Measurements from ENCODE around the gene C2CD2L. TPM values are rescaled to one million over a fixed set of nuclear protein-coding genes. Genes with fewer than 3 reads are reported as not detected.
A peak's percentile ranks its signal among the peaks of the same experiment; 100 is the strongest.
"Not testable (repeated sequence)": the region's sequence is repeated elsewhere in the genome, so short reads cannot be mapped to it uniquely, and the experiment has no call there.

Gene C2CD2L
- polyA plus RNA-seq, 3 donors from 2014 or later = 1.0 to 7.7 (median 2.6) TPM

- DNase-seq = no peak
- no peaks in the 10 kb centered on the region for H3K9me3 Mint-ChIP-seq
- H3K4me1 Mint-ChIP-seq = peaks cover 17 to 23% of the 10 kb centered on the region in 2 donors
- H3K4me3 Mint-ChIP-seq = no peak overlapping the region
- H3K27me3 Mint-ChIP-seq (ENCODE audit: low read depth in 3 of 3) = peaks cover 0 to 2% (median 0%) of the 10 kb centered on the region in 3 donors
- peak overlapping the region in 2 of 6 donors; percentile 24 to 71 for H3K27ac Mint-ChIP-seq
- H3K36me3 Mint-ChIP-seq = peaks cover 3 to 25% (median 24%) of the 10 kb centered on the region in 3 donors
Measured at GRCh38 chr11:119126675-119127268, 19.6 kb downstream of the C2CD2L start.

- Mint-ChIP-seq H3K9me3 (peaks cover 0 to 2% (median 0%) of the 10 kb centered on the region in 6 donors), H3K4me3 (no peak overlapping the region), H3K4me1 (peaks cover 0 to 1% of the 10 kb centered on the region in 2 donors), H3K27me3 (ENCODE audit: low read depth in 3 of 3) (peaks cover 0 to 3% (median 0%) of the 10 kb centered on the region in 3 donors), H3K36me3 (peaks cover 12 to 36% (median 27%) of the 10 kb centered on the region in 3 donors), H3K27ac (no peak overlapping the region)
- no peak for DNase-seq
Measured at GRCh38 chr11:119130662-119131061, 23.5 kb downstream of the C2CD2L start.

GRCh38 chr11:119134389-119134978, 27.3 kb downstream of the C2CD2L start:
- no peak for DNase-seq
- Mint-ChIP-seq H3K9me3 (peaks cover 0 to 2% (median 0%) of the 10 kb centered on the region in 6 donors), H3K27ac (peak overlapping the region in 1 of 6 donors; percentile 58), H3K36me3 (peaks cover 12 to 31% (median 27%) of the 10 kb centered on the region in 3 donors), H3K4me3 (no peak overlapping the region), H3K27me3 (ENCODE audit: low read depth in 3 of 3) (peaks cover 1 to 5% (median 3%) of the 10 kb centered on the region in 3 donors), H3K4me1 (no peaks in the 10 kb centered on the region)

- H3K4me3 Mint-ChIP-seq, H3K27ac Mint-ChIP-seq, H3K36me3 Mint-ChIP-seq, DNase-seq, H3K4me1 Mint-ChIP-seq, H3K9me3 Mint-ChIP-seq: not testable (repeated sequence)
- H3K27me3 Mint-ChIP-seq (ENCODE audit: low read depth in 3 of 3) = peaks cover 7 to 18% (median 12%) of the 10 kb centered on the region in 3 donors
Measured at GRCh38 chr11:119139276-119139675, 32.1 kb downstream of the C2CD2L start.

- H3K27ac Mint-ChIP-seq = no peak overlapping the region
- H3K27me3 Mint-ChIP-seq (ENCODE audit: low read depth in 3 of 3) = peaks cover 8 to 27% (median 17%) of the 10 kb centered on the region in 3 donors
- no peak overlapping the region for H3K4me3 Mint-ChIP-seq
- peaks cover 0 to 3% (median 0%) of the 10 kb centered on the region in 3 donors for H3K36me3 Mint-ChIP-seq
- DNase-seq = peak in 2 of 3 donors; percentile 23 to 29
- peaks cover 7 to 8% of the 10 kb centered on the region in 2 donors for H3K4me1 Mint-ChIP-seq
- H3K9me3 Mint-ChIP-seq = no peaks in the 10 kb centered on the region
Measured at GRCh38 chr11:119144825-119145486, 37.8 kb downstream of the C2CD2L start.

GRCh38 chr11:119145551-119145950, 38.4 kb downstream of the C2CD2L start:
- no peak overlapping the region for H3K27ac Mint-ChIP-seq
- DNase-seq = no peak
- H3K4me3 Mint-ChIP-seq = no peak overlapping the region
- no peaks in the 10 kb centered on the region for H3K9me3 Mint-ChIP-seq
- H3K4me1 Mint-ChIP-seq = peaks cover 7 to 10% of the 10 kb centered on the region in 2 donors
- peaks cover 10 to 29% (median 22%) of the 10 kb centered on the region in 3 donors for H3K27me3 Mint-ChIP-seq (ENCODE audit: low read depth in 3 of 3)
- peaks cover 0 to 3% (median 0%) of the 10 kb centered on the region in 3 donors for H3K36me3 Mint-ChIP-seq

- Mint-ChIP-seq H3K4me1 (peaks cover 7 to 10% of the 10 kb centered on the region in 2 donors), H3K27ac (no peak overlapping the region), H3K4me3 (peak overlapping the region; percentile 76 to 85 (median 77)), H3K36me3 (peaks cover 0 to 3% (median 0%) of the 10 kb centered on the region in 3 donors), H3K9me3 (no peaks in the 10 kb centered on the region), H3K27me3 (ENCODE audit: low read depth in 3 of 3) (peaks cover 9 to 31% (median 20%) of the 10 kb centered on the region in 3 donors)
- no peak for DNase-seq
Measured at GRCh38 chr11:119147604-119148333, 40.6 kb downstream of the C2CD2L start.

GRCh38 chr11:119148720-119149017, 41.5 kb downstream of the C2CD2L start:
- Mint-ChIP-seq H3K36me3 (peaks cover 0 to 2% (median 0%) of the 10 kb centered on the region in 3 donors), H3K4me3 (peak overlapping the region; percentile 76 to 85 (median 77)), H3K9me3 (no peaks in the 10 kb centered on the region), H3K4me1 (peaks cover 7 to 10% of the 10 kb centered on the region in 2 donors), H3K27me3 (ENCODE audit: low read depth in 3 of 3) (peaks cover 8 to 28% (median 21%) of the 10 kb centered on the region in 3 donors), H3K27ac (no peak overlapping the region)
- no peak for DNase-seq

- Mint-ChIP-seq H3K4me1 (peaks cover 7 to 10% of the 10 kb centered on the region in 2 donors), H3K9me3 (no peaks in the 10 kb centered on the region), H3K4me3 (peak within 1 kb of the TSS; percentile 76 to 85 (median 77)), H3K36me3 (no peaks in the 10 kb centered on the region), H3K27me3 (ENCODE audit: low read depth in 3 of 3) (peaks cover 8 to 25% (median 21%) of the 10 kb centered on the region in 3 donors), H3K27ac (no peak within 1 kb of the TSS)
- DNase-seq = peak in 1 of 3 donors; percentile 14
Measured at GRCh38 chr11:119149018-119149785, 42.1 kb downstream of the C2CD2L start, which contains the start of gene ABCG4. Gene ABCG4, plus strand, starts transcription at chr11:119149052. Its CDS starts 914 bp downstream, at chr11:119149966.

GRCh38 chr11:119149786-119150275, 42.7 kb downstream of the C2CD2L start:
- Mint-ChIP-seq H3K4me3 (peak overlapping the region; percentile 6 to 64 (median 57)), H3K9me3 (no peaks in the 10 kb centered on the region), H3K27me3 (ENCODE audit: low read depth in 3 of 3) (peaks cover 8 to 25% (median 20%) of the 10 kb centered on the region in 3 donors), H3K36me3 (no peaks in the 10 kb centered on the region), H3K4me1 (peaks cover 7 to 10% of the 10 kb centered on the region in 2 donors), H3K27ac (no peak overlapping the region)
- DNase-seq = no peak

- H3K36me3 Mint-ChIP-seq = no peaks in the 10 kb centered on the region
- no peak for DNase-seq
Measured at GRCh38 chr11:119152043-119152442, 44.9 kb downstream of the C2CD2L start.

GRCh38 chr11:119152604-119153003, 45.5 kb downstream of the C2CD2L start:
- Mint-ChIP-seq H3K4me1 (peaks cover 7 to 10% of the 10 kb centered on the region in 2 donors), H3K27me3 (ENCODE audit: low read depth in 3 of 3) (peaks cover 9 to 24% (median 24%) of the 10 kb centered on the region in 3 donors), H3K9me3 (no peaks in the 10 kb centered on the region), H3K36me3 (no peaks in the 10 kb centered on the region), H3K4me3 (no peak overlapping the region), H3K27ac (peak overlapping the region in 1 of 6 donors; percentile 8)
- DNase-seq = no peak

More at GRCh38 chr11:119152043-119152442, 44.9 kb downstream of the C2CD2L start:
- H3K4me1 Mint-ChIP-seq = peaks cover 7 to 10% of the 10 kb centered on the region in 2 donors
- no peak overlapping the region for H3K4me3 Mint-ChIP-seq
- H3K9me3 Mint-ChIP-seq = no peaks in the 10 kb centered on the region
- no peak overlapping the region for H3K27ac Mint-ChIP-seq
- peaks cover 9 to 24% (median 24%) of the 10 kb centered on the region in 3 donors for H3K27me3 Mint-ChIP-seq (ENCODE audit: low read depth in 3 of 3)

Measured in immature natural killer cell (primary cell).